NAMALWA (cell line): ENCODE measurements around the gene DUSP10.
A peak's percentile ranks its signal among the peaks of the same experiment; 100 is the strongest.

ENCODE experiments used
- DNase-seq: peaks from one replicate; pipeline ENCODE4 v3.0.0-alpha.2; 2015; ENCODE audit warnings: low spot score

DUSP10 gene

DNA sequence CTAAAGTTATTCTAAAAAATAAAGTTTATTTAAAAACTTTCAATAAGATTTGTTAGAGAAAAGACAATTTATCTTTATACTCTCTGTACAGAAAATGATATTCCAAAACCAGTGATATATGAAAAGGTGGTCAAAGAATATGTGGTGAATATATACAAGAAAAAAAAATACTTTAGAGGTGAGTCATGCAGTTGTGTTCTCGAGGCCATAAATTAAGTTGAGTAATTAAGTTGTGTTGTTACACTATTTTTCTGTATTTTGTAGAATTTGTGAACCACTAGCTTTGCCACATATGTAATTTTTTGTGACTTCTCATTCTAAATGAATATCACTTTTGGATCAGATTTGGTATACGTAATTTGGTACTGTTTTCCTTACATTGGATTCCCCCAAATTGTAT lies 23.6 kb upstream of the DUSP10 start:
- DNase-seq, result no peak

DNA sequence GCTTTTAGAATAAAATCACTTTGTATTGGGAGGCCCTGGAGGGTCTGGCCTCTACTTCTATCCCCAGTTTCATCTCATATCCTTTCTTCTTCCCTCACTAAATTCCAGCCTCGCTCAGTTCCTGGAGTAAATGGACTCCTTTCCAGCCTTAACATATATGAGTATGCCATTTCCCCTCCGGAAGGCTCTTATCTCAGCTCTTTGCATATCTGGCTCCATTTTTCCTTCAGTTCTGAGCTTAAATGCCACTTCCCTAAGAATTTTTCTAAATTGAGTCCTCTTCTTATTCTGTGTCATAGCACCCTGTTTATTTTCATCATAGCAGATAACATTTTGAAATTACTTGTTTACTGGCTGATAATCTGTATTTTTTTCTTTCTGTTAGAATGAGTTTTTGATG lies 20.2 kb upstream of the DUSP10 start:
- no peak for DNase-seq

- DNase-seq, result no peak
These were observed 19.6 kb upstream of the DUSP10 start for GRCh38 chr1:221761354-221762002.

DNA sequence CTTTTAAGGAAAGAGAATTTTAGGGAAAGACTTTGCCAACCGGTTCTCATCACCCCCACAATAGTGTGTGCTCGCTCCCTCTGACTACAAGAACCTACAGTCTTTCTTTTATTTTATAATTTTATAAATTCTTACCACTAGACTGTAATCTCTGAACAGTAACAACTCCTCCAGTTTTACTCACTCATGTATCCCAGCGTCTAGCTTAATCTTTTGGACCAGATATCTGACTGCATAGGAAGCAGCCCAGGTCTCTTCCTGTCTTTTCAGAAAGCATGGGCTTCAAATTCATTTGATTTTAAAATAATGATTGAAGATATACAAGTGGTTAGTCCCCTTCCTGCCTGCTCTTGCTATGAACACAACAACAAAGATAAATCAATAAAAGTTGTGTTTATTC lies 19.0 kb upstream of the DUSP10 start:
- no peak for DNase-seq

- DNase-seq, result no peak
These were observed 17.5 kb upstream of the DUSP10 start for GRCh38 chr1:221759436-221759835.

GRCh38 chr1:221758455-221758854 lies 16.6 kb upstream of the DUSP10 start:
- DNase-seq, result no peak

- DNase-seq, result no peak
These were observed 15.1 kb upstream of the DUSP10 start for GRCh38 chr1:221756830-221757551.

DNA sequence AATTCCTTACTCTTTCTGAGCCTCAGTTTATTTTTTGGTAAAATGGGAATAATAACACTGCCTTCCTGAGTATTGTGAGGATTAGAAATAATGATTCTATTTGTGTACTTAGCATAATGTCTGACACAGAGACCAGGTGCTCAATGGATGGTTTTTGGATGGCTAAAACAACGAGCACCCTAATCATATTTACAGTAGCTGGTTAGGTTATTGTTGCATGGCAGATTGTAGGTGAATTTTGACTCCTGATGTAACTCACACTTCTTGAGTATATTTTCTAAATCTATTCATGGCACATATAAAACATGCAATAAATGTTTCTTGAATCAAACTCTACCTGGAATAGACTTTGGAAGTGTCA lies 11.9 kb upstream of the DUSP10 start:
- DNase-seq, result no peak

GRCh38 chr1:221751226-221751887 lies 9.5 kb upstream of the DUSP10 start:
- DNase-seq, result no peak

- no peak for DNase-seq
These were observed 7.1 kb upstream of the DUSP10 start for GRCh38 chr1:221748981-221749380.

GRCh38 chr1:221747839-221748238 lies 6.0 kb upstream of the DUSP10 start:
- no peak for DNase-seq

- DNase-seq, result peak; percentile 61
These were observed 1.7 kb upstream of the DUSP10 start for GRCh38 chr1:221743416-221744208.

DNA sequence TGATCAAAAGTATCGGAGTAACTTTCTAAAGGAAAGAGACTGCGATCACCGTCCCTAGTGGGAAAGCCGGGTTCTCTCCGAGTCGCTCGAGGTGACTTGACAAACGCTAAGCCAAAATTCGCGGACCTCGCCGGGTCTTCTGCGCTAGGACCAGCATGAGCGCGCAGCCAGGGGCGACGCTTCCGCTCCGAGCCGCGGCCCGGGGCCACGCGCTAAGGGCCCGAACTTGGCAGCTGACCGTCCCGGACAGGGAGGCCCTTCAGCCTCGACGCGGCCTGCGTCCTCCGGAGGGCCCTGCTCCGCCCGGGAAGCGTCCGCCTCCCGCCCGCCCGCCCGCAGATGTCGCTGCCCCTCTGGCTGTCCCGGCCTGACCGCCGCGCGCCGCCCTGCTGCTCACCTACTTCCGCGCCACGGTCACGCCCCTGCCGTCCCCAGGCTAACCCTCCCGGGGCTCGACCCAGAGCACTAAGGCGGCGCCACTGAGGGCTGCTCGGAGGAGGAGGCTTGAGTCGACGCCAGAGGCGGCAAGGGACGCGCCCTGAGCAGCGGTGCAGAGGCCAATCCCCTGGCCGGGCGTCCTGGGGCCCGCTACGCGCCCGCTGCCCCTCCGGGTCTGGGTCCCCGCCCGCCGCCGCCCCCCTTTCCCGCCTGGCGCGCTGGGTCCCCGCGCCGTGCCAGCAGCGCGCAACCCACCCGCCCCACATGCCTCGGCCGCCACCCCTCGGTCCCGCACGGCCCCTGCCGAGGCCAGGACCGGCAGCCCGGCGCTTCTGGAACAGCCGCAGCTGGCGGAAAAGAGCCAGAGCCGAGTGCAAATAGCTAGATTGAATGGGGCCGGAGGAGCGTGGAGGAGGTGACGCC lies 896 bp upstream of the DUSP10 start:
- peak; percentile 87 for DNase-seq

DNA sequence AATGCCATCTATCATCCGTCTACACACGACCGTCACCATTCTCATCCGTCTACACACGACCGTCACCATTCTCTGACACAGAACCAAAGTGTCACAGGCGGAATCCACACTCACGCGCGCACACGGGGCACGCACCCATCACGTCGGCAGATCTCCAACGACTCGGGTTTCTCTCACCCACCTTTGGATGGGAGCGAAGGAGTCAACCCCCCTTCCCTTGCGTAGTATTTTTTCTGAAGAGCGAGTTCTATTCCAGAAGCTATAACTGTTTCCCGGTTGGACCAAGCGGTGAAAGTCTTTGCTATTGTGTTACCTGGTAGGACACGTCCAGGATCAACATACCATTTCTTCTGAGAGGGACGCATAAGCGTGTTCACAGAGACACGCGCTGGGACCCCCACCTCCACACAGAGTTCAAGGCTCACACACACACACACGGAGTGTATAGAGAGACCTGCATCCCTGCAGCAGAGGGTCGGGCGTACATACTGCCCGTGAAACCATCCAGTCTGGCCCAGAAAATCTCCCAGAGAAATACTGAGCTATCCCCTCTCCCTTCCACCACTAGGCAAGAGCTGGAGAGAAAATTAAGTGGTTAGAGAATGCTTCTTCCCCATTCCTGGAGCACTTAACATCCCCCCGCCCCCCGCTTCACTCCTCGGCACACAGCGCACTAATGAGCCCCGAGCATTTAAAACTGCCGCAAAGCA lies 741 bp downstream of the DUSP10 start:
- peak; percentile 56 for DNase-seq

GRCh38 chr1:221740369-221740992 lies 1.4 kb downstream of the DUSP10 start:
- peak; percentile 51 for DNase-seq

- DNase-seq, result no peak
These were observed 2.2 kb downstream of the DUSP10 start for GRCh38 chr1:221739677-221740025.

DNA sequence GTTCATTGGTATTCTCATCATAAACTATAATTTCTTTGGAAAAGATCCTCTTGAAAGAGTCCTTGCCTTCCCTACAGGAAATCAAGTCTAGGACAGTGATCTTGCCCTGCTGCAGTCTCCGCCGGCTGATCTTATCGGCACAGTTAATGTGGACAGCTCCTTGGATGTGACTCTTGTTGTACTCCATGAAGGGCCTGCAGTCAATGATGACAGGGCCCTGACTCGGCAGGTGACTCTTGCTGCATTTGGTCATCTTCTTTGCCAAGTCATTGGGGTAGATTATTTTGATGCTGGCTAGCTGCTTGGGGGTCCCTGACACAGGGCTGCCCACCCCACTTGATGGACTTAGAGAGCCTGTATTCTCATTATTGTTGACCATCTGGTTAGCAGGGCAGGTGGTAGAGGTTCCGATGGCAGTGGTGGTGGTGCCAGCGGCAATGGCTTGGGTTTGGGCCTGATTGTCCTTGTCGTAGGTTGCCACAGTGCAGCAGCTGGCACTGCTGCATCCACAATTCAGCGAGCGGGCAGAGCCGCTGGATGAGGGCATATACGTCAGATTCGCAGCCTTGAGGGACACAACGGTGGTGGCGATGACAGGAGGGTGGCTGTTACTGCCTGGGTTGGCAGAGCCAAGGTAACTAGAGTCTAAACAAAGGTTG lies 2.7 kb downstream of the DUSP10 start:
- no peak for DNase-seq

GRCh38 chr1:221736714-221737113 lies 5.2 kb downstream of the DUSP10 start:
- DNase-seq, result no peak

DNA sequence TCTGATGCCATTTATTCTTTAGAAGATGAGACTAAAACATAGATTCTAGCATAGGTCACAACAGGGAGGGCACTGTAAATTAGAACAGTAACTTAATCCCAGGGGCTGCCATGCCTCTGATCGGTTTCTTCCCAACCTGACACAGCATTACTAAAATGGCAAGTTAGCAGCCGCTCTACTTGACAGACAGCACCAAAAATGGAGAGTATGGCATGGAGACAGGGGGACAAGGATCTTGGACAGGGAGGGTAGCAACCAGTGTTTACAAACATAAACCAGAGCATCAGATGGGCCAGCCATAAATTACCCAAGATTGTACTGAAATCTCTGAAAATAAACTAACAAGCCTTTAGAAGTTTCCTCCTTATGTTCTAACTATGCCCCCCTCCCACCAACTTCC lies 5.9 kb downstream of the DUSP10 start:
- no peak for DNase-seq

- DNase-seq, result no peak
These were observed 7.7 kb downstream of the DUSP10 start for GRCh38 chr1:221734187-221734586.
